Mesothelial cell of epicardium (in vitro differentiated cells): ENCODE measurements around the gene SBSN. TPM values are rescaled to one million over a fixed set of nuclear protein-coding genes. Genes with fewer than 3 reads are reported as not detected.

Experiments used
- DNase-seq, 2 experiments: peaks; one replicate each; pipeline ENCODE4 v3.0.0; 2021; ENCODE audit warnings: low spot score in 2 of 2; ENCODE audit not compliant: unreplicated experiment in 2 of 2
- H3K27ac Mint-ChIP-seq: 2 replicates; pipeline ENCODE4 v1.8.0; 2021; ENCODE audit warnings: mixed read lengths
- H3K27me3 Mint-ChIP-seq: 2 replicates; pipeline ENCODE4 v1.8.0; 2021; ENCODE audit warnings: low read depth, mixed read lengths
- H3K36me3 Mint-ChIP-seq: 2 replicates; pipeline ENCODE4 v1.8.0; 2021; ENCODE audit warnings: mixed read lengths
- H3K4me1 Mint-ChIP-seq: 2 replicates; pipeline ENCODE4 v1.8.0; 2021; ENCODE audit warnings: mixed read lengths
- H3K4me3 Mint-ChIP-seq: 2 replicates; pipeline ENCODE4 v1.8.0; 2021; ENCODE audit warnings: mild to moderate bottlenecking, moderate library complexity, mixed read lengths
- H3K9me3 Mint-ChIP-seq: 2 replicates; pipeline ENCODE4 v1.8.0; 2021; ENCODE audit warnings: mixed read lengths
- total RNA-seq: library from RNA; stranded (reverse); gene quantifications from 3 replicates; pipeline ENCODE4 v1.2.1, GENCODE V29; 2021
- TF ChIP-seq, protein P1 (sequence below): fragments of 200-600 bp; sonication (generic); IDR thresholded peaks from one replicate; pipeline ENCODE4 v1.5.0; 2021; ENCODE audit warnings: antibody characterized with exemption; ENCODE audit not compliant: unreplicated experiment

The SBSN gene
- total RNA-seq, 1 donor from 2014 or later, result 0.49 TPM

DNA sequence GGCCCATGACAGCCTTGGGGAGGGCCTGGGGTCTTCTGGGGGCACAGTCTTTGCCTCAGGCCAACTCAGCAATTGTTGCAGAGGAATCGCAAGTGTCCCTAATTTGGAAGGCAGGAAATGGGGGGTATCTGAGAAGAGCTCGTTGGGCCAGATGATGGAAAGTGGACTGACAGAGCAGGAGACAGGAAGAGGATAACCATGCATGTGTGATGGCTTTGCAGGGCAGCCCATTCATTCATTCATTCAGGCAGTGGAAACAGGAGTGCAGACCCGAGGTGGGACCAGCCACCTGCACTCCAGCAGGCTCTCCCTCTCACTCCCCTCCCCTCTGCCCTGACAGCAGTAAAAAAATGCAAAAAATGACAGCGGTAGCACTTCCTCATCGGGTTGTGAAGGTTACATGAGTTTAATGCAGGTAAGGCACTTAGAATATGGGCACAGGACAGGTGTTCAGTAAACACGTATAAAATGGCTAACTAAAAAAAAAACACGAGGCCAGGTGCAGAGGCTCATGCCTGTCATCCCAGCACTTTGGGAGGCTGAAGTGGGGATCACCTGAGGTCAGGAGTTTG, 12.3 kb upstream of the SBSN start:
- Mint-ChIP-seq H3K27me3 (no peaks in the 10 kb centered on the region), H3K27ac (no peak overlapping the region), H3K4me3 (no peak overlapping the region), H3K4me1 (peaks cover 9% of the 10 kb centered on the region), H3K36me3 (peaks cover 4% of the 10 kb centered on the region), H3K9me3 (no peaks in the 10 kb centered on the region)
- DNase-seq, result no peak
- TF ChIP-seq, protein P1, sequence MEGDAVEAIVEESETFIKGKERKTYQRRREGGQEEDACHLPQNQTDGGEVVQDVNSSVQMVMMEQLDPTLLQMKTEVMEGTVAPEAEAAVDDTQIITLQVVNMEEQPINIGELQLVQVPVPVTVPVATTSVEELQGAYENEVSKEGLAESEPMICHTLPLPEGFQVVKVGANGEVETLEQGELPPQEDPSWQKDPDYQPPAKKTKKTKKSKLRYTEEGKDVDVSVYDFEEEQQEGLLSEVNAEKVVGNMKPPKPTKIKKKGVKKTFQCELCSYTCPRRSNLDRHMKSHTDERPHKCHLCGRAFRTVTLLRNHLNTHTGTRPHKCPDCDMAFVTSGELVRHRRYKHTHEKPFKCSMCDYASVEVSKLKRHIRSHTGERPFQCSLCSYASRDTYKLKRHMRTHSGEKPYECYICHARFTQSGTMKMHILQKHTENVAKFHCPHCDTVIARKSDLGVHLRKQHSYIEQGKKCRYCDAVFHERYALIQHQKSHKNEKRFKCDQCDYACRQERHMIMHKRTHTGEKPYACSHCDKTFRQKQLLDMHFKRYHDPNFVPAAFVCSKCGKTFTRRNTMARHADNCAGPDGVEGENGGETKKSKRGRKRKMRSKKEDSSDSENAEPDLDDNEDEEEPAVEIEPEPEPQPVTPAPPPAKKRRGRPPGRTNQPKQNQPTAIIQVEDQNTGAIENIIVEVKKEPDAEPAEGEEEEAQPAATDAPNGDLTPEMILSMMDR, result no peak

DNA sequence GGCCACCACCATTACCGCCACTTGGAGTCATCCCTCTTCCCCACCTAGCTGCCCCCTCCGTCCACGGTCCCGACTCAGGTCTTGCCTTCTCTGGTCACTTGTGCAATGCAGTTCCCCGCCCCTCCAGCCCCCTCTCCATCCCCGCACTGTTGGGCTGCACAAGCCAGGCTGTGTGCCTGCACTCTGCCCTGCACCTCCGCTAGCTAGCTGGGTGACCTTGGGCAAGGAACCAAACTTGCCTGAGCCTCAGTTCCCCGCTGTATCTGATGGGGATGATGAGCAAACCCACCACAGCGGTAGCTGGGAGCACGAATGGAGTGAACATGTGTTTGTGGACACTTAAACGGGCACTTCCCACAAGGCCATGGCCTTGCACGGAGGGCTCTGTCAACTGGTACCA, 11.7 kb upstream of the SBSN start:
- H3K36me3 Mint-ChIP-seq, result peaks cover 4% of the 10 kb centered on the region

GRCh38 chr19:35539314-35539713, 11.2 kb upstream of the SBSN start:
- DNase-seq, result no peak
- no peak overlapping the region for H3K4me3 Mint-ChIP-seq
- TF ChIP-seq, protein P1, result no peak
- H3K9me3 Mint-ChIP-seq, result no peaks in the 10 kb centered on the region
- H3K36me3 Mint-ChIP-seq, result peaks cover 4% of the 10 kb centered on the region
- H3K27ac Mint-ChIP-seq, result no peak overlapping the region
- peaks cover 2% of the 10 kb centered on the region for H3K4me1 Mint-ChIP-seq
- no peaks in the 10 kb centered on the region for H3K27me3 Mint-ChIP-seq

More for the DNA sequence above, 11.7 kb upstream of the SBSN start:
- H3K4me3 Mint-ChIP-seq, result no peak overlapping the region
- TF ChIP-seq, protein P1, result no peak
- no peak for DNase-seq
- H3K27me3 Mint-ChIP-seq, result no peaks in the 10 kb centered on the region
- H3K27ac Mint-ChIP-seq, result no peak overlapping the region
- no peaks in the 10 kb centered on the region for H3K9me3 Mint-ChIP-seq
- peaks cover 8% of the 10 kb centered on the region for H3K4me1 Mint-ChIP-seq

DNA sequence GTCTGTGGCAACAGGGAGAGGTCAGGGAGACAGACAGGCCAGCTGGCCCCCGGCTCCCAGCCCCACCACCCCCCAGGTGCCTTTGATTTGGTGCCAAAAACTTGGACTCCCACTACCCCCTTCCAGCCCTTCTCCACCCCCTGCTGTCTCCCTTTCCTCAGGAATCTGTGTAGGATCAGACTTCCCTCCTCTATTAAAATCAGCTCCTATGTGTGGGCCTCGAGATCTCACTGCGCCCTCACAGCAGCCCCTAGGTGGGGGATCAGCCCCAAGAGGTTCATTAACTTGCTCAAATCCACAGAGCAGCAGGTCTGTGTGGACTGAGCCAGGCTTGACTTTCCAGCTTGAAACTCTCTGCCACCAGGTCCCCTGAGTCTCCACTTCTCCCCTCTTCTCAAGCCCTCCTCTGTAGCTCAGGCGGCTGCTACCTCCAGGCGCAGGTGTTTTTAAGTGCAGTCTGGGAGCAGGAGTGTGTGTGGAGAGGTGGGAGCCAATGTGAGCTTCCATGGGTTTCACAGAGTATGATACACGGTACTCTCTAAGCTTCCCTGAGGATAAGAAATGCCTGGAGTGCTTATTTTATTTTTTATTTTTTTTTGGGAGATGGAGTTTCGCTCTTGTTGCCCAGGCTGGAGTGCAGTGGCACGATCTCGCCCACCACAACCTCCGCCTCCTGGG, 6.8 kb upstream of the SBSN start:
- Mint-ChIP-seq H3K4me3 (no peak overlapping the region), H3K4me1 (no peaks in the 10 kb centered on the region), H3K27ac (peak overlapping the region; percentile 16), H3K36me3 (no peaks in the 10 kb centered on the region), H3K27me3 (peaks cover 11% of the 10 kb centered on the region), H3K9me3 (no peaks in the 10 kb centered on the region)
- TF ChIP-seq, protein P1, result no peak
- DNase-seq, result no peak

- peaks cover 15% of the 10 kb centered on the region for H3K27me3 Mint-ChIP-seq
- no peak for DNase-seq
- no peaks in the 10 kb centered on the region for H3K9me3 Mint-ChIP-seq
- H3K4me3 Mint-ChIP-seq, result no peak overlapping the region
- no peak overlapping the region for H3K27ac Mint-ChIP-seq
- H3K4me1 Mint-ChIP-seq, result no peaks in the 10 kb centered on the region
- TF ChIP-seq, protein P1, result no peak
- no peaks in the 10 kb centered on the region for H3K36me3 Mint-ChIP-seq
These were observed 5.8 kb upstream of the SBSN start for GRCh38 chr19:35533822-35534392.
